ENCODE measurements around the gene DDX56. TPM values are rescaled to one million over a fixed set of nuclear protein-coding genes. Genes with fewer than 3 reads are reported as not detected.
A peak's percentile ranks its signal among the peaks of the same experiment; 100 is the strongest.

Gene DDX56
- total and polyA plus RNA-seq, 2 of the 13 experiments (the other 11 are each of a cell fraction or from before 2014, with no cell fraction given), result 82.6 to 120 TPM

DNA sequence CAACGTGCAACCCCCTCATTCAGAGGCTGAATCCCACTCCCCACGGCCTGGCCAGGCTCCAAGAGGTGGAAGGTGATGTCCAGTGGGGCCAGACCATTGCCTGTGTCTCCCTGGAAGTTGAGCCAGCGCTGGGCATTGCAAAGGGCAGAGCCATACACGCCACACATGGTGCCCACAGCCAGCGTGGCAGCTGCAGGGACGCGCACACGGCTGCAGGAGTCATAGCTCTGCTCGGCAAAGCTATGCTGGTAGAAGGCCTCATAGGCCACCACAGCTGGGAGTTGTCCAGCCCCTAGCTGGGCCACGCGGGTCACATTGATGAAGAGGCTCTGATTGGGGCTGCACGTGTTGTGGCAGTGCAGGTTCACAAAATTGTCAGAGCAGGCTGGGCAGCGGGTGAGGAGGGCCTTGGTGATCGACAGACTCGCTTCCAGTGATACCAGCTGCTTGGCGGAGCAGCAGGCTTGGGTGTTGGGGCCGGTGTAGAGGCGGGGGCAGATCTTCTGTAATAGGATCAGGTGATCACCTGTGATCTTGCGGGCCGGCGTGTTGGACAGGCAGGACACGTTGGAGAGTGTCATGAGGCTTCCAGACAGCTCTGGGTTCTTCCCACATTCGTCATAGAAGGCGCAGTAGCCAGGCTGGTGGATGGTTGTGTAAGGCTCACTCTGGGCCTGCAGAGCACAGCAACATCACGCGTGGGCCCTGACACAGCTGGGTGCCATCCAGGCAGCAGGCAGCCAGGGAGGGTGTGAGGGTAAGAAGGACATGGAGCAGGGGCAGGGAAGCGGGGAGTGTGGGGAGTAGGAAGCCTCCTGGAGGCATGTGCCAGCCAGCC, 33.8 kb downstream of the DDX56 start:
- Histone ChIP-seq H3K9ac (ENCODE audit: insufficient read depth, low read depth, low read length) (peak overlapping the region; percentile 90), H3K36me3 (replicated peaks in 1 of 2; ENCODE audit: control insufficient read depth in 1 of 2, insufficient read depth in 2 of 2, low read length in 2 of 2) (peaks cover 0 to 9% of the 10 kb centered on the region in 2 experiments; a peak in 1 of 5 replicates), H3K4me1 (ENCODE audit: insufficient read depth, low read length) (peaks cover 89% of the 10 kb centered on the region), H3K9me3 (ENCODE audit: low read length) (no peaks in the 10 kb centered on the region), H3K4me3 (replicated peaks in 1 of 3; ENCODE audit: insufficient read depth in 1 of 3, low read depth in 2 of 3, low read length in 3 of 3) (peak overlapping the region; percentile 57 to 79 (median 63); a peak in 5 of 6 replicates), H3K27ac (ENCODE audit: extremely low read length, insufficient read depth, low read length) (peak overlapping the region; percentile 94), H4K20me1 (ENCODE audit: insufficient read depth, low read length) (peaks cover 12% of the 10 kb centered on the region; the same call in 1 of the 2 replicates), H3K4me2 (ENCODE audit: low read depth, low read length) (peak overlapping the region; percentile 98), H2AFZ (ENCODE audit: low read length) (no peak overlapping the region), H3K27me3 (ENCODE audit: control insufficient read depth in 1 of 2, insufficient read depth in 2 of 2, low read length in 2 of 2) (no peaks in the 10 kb centered on the region), H3K79me2 (ENCODE audit: insufficient read depth, low read length) (peaks cover 52% of the 10 kb centered on the region)
- no peak for TF ChIP-seq ATM (IDR thresholded peaks at IDR 0.05; ENCODE audit: borderline replicate concordance)
- TF ChIP-seq EED (CRISPR knock-in tag; IDR thresholded peaks at IDR 0.05), result peak; percentile 69; the same call in 1 of the 2 replicates
- peak; percentile 83 for TF ChIP-seq ZBTB38 (CRISPR knock-in tag; IDR thresholded peaks at IDR 0.05)
- TF ChIP-seq NFKB2 (CRISPR knock-in tag; IDR thresholded peaks at IDR 0.05; ENCODE audit: borderline replicate concordance), result 0 out of 2 replicates have a peak, but pooled peaks have one; percentile 4
- TF ChIP-seq, protein P1, sequence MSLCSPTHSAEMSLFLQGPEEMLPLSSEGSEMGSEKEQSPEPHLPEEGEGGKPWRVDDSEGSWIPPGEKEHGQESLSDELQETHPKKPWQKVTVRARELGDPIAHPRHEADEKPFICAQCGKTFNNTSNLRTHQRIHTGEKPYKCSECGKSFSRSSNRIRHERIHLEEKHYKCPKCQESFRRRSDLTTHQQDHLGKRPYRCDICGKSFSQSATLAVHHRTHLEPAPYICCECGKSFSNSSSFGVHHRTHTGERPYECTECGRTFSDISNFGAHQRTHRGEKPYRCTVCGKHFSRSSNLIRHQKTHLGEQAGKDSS (CRISPR knock-in tag; IDR thresholded peaks at IDR 0.05; ENCODE audit: borderline replicate concordance, low read depth), result no peak
- TF ChIP-seq ZMYM4 (CRISPR knock-in tag; IDR thresholded peaks at IDR 0.05), result 0 out of 2 replicates have a peak, but pooled peaks have one; percentile 16
- TF ChIP-seq RBFOX2 (IDR thresholded peaks at IDR 0.05; ENCODE audit: low read depth, low read length), result peak; percentile 45; the same call in 1 of the 2 replicates
- WGBS (ENCODE audit: low lambda C conversion rate), result 94% methylated on average over 15 of the region's 27 CpGs
- intact Hi-C loops (cut with micrococcal nuclease; ENCODE audit: unreplicated experiment) (loop anchor here (5.0 kb wide), 1 partner anchor 48 kb away; the partner anchor contains the start of gene NUDCD3), in situ Hi-C loops (cut with HindIII; ENCODE audit: extremely low pct_ligation_motif_present, low pct_unique_long_range_greater_than_20kb) (no loop called here)
- POLR2A ChIA-PET, result interaction anchor here (1.3 to 4.1 kb wide), 2 partner anchors 22 to 25 kb away, joined by 3 to 25 read pairs; no protein-coding TSS in a partner anchor
- no TSS peak for BruUV-seq (replicated peaks)
- no peak for FAIRE-seq
- no peak for DNase-seq (ENCODE audit: low spot score)
- CTCF ChIA-PET (ENCODE audit: low intra/inter-chr PET ratio, low total read pairs), result no interaction called here
- ATAC-seq, result no peak

Measured in HepG2 (cell line).